GM21786 (cell line): ENCODE measurements around the gene PI4KA.
"Not testable (repeated sequence)": the region's sequence is repeated elsewhere in the genome, so short reads cannot be mapped to it uniquely, and the experiment has no call there.

Experiments used
- ATAC-seq: cut with Tn5 transposase; IDR thresholded peaks from one replicate; pipeline ENCODE4 v1.9.1; 2021; ENCODE audit not compliant: unreplicated experiment

The PI4KA gene

DNA sequence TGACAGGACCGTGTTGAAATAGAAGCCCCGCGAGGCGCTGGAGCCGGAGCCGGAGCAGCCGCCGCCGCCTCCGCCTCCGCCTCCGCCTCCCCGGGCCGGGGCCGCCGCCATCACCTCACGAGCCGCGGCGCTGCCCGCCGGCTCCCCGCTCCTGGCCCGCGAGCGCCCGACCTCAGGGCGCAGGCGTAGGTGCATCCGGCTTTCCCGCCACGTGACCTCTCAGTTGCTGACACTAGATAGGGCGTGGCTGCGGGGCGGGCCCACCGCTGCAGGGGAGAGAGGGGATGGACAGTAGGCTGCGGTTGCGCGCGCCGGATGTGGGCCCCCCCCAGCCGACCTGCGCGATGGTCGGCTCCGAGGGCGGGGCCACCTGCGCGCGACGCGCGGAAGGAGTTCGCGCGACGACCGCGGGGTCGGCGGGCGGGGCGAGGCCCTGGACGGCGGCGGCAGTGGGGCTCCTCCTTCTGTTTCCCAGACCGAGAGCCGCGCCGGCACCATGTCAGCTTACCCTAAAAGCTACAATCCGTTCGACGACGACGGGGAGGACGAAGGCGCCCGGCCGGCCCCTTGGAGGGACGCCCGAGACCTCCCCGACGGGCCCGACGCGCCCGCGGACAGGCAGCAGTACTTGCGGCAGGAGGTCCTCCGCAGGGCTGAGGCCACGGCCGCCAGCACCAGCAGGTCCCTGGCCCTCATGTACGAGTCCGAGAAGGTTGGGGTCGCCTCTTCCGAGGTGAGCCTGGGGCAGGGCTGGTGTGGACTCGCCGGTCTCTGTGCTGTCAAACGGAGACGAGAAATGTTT, at the start of gene PI4KA, which contains the start of gene SNAP29:
Gene PI4KA (minus strand): TSS at position 197 of the 802 bp plus-strand sequence. CDS start 86 bp downstream, at position 111.
Gene SNAP29 (plus strand): TSS at position 393 of the 802 bp plus-strand sequence. CDS start 104 bp downstream, at position 497.
- ATAC-seq: peak; percentile 92

DNA sequence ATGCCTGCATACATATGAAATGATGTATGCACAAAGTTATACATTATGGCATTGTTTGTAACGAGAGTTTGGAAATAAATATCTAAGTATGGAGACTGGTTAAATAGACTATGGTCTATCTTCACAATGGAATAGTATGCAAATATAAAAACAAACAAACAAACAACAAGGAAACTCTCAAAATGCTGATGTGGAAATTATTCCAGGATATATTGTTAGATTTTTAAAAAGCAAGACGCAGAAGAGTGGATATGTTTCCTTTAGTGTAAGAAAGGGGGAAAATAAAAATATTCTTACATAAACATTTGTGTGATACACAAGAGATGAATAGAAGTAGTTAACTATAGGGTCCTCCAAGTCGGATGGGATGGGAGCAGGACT, 47.8 kb upstream of the PI4KA start:
- no peak for ATAC-seq

DNA sequence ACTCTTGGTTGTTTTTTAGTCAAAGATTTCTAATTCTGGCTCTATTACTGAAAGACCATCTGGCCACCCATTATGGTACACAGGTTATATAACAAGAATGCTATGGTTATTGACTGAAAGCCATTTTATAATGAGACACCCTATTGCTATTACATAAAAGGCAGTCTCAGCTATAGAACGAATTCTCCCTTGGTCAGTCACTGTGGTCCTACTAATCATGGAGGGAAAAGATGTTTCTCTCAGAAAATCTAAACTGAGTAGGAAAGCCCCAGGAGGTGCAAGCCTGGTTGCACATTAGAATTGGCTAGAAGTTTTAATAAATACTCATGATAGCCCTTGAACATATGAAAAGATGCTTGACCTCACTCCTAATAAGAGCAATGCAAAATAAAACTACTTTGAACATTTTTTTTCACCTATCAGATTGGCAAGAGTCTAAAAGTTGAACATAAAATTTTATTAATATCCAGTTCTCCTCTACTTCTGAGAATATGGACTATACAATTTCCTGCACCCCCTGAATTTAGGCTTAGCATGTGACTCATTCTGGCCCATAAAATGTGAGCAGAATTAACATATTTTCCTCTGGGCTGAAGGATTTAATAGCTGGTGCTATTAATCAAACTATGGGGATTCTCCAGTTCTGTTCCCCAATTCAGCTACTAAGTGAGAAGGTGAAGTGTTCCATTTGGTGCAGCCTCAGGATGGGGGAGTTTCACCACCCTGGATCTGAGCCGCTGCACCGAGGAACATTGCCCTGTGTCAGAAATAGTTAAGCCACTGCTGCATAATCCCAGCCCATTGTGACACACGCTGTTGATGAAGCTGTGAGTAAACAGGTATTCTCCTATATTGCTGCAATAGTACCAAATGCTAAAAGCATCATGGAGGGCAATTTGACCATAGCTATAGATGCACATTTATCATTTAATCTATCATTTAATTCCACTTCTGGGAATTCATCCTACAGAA, 47.1 kb upstream of the PI4KA start:
- no peak for ATAC-seq

DNA sequence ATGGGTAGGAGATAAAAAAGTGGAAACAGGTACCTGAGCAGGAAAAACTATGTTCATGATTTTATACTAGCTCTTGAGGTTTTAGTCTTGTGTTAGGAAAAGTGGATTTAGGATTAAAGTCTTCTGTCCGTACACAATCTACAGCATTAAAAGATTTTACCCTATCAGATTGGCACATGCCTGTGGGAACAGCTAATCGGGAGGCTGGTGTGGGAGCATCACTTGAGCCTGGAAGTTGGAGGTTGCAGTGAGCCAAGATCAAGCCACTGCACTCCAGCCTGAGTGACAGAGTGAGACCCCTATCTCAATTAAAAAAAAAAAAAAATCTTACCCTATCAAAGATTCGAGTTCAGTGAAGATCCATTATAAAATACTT, 46.4 kb upstream of the PI4KA start:
- ATAC-seq: no peak

GRCh38 chr22:20904008-20904979, 45.7 kb upstream of the PI4KA start:
- ATAC-seq: no peak

DNA sequence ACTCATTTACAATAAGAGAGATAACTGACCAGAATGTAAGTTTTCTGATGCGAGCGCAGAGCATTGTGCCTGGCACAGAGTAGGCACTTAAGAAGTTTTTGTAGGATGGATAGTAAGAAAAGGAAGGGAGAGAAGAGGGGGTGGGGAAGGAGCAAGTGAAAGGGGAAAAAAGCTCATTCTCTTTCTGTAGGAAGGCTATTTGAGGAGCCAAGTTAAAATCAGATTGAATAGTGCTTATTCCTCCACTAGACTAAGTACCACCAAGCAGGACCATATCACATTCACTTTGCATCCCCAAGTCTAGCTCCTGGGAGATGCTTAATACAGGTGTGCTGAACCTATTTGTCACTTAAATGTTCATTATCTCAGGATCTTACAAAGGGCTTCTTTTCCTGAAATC, 44.5 kb upstream of the PI4KA start:
- ATAC-seq: no peak

- not testable (repeated sequence) for ATAC-seq
Measured at GRCh38 chr22:20901093-20902033, 42.8 kb upstream of the PI4KA start.

- ATAC-seq: no peak
Measured at GRCh38 chr22:20899827-20900423, 41.3 kb upstream of the PI4KA start.

GRCh38 chr22:20897737-20898136, 39.1 kb upstream of the PI4KA start:
- ATAC-seq: not testable (repeated sequence)

DNA sequence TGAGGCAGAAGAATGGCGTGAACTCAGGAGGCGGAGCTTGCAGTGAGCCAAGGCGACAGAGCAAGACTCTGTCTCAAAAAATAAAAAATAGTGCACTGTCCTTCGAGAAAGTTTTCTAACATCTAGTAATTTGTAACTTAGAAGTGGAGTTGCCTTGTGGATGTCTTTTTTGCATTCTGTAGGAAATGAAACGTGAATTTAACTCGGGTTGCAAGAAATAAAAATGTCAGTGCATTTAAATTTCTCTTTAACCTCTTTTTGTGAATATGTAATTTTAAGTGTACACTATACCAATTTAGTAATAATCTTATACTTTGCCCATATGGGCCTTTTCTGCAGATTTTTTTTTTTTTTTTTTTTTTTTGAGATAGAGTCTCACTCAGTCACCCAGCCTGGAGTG, 32.4 kb upstream of the PI4KA start:
- ATAC-seq: no peak

DNA sequence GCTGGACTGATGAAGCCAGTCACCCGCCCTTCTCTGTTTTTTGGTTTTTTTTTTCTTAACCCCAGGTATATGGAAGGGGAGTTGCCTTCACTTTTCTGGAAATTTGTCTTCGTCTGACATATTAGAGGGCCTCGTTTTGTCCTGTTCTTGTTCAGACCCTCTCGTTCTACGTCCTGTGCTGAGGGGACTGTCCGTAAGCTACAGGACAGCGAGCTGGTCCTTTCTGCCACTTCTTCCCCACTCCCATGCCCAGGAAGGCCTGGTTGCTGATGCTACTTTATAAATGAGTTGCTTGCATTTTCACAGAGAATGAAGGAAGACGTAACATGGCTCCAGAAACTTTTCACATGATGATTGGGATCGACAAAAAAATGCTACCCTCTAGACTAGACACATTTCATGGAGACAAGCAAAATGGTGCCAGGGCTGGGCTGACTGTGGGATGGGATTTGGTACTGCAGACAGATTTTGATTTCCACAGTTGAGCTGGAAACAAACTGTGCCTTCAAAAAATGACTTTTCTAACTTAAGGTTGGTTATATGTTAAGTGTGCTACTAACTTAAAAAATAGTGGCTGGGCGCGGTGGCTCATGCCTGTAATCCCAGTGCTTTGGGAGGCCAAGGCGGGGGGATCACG, 31.4 kb upstream of the PI4KA start:
- no peak for ATAC-seq

- ATAC-seq: no peak
Measured at GRCh38 chr22:20889025-20889704, 30.6 kb upstream of the PI4KA start.

DNA sequence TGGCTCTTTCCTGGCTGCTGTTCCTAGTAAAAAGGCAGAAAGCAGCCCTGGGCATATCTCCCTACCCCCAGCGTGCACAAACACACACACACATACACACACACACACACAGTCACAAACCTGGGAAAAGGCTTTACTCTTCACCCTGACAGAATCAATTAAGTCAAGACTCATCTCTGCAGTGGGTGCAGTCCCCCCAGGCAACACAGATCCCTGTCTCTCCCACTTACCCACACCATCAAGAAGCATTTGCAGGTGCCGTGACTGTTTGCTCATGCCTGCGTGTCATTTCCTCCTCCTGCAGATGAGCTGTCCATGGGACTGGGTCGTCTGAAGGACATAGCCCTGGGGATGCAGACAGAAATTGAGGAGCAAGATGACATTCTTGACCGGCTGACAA, 28.8 kb upstream of the PI4KA start:
- ATAC-seq: no peak

GRCh38 chr22:20885557-20886323, 27.1 kb upstream of the PI4KA start:
- ATAC-seq: no peak

- no peak for ATAC-seq
Measured at GRCh38 chr22:20885017-20885556, 26.5 kb upstream of the PI4KA start.

DNA sequence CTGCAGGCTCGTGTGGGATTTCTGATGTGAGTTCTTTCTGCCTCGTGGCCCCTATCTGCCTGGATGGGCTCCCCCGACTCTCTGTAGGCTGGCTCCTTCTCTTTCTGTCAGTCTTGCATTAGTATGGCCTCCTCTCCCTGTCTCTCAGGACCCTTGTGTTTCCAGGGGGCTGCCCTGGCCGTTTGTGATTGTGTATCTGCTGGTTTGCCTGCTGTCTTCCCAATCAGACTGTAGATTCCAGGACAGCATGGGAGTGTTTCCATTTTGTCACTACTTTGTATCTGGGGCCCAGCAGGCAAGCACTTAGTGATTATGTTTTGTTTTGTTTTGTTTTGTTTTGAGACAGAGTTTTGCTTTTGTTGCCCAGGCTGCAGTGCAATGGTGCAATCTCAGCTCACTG, 25.8 kb upstream of the PI4KA start:
- no peak for ATAC-seq

DNA sequence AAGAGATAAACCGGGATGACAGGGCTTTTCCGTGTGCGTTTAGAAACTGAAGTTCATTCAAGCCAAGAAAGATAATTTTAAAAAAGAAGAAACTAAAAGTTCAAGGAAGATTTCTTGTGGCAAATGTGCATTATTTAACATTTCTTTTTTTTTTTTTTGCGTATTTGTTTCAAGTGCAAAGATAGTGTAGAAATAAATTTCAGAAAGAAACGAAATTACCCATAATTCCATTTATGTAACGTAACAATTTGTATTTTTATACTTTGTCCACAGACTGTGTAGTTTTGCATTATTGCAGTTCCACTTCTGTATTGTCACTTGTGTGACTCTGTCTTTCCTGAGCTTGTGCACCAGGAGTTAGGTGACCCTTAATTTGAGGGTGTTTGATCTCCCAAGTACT, 24.2 kb upstream of the PI4KA start:
- no peak for ATAC-seq
